Measurements from ENCODE around the gene SLC25A40. TPM values are rescaled to one million over a fixed set of nuclear protein-coding genes. Genes with fewer than 3 reads are reported as not detected.

Gene SLC25A40
- polyA plus RNA-seq, 10 donors: 9.8 to 21.9 (median 15.6) TPM

GRCh38 chr7:87797798-87798403, 78.3 kb downstream of the SLC25A40 start:
- peak; percentile 23 to 56 (median 32) for DNase-seq

GRCh38 chr7:87797395-87797794, 78.8 kb downstream of the SLC25A40 start:
- DNase-seq: no peak

GRCh38 chr7:87785368-87785995, 90.7 kb downstream of the SLC25A40 start:
- DNase-seq: no peak

- no peak for DNase-seq
These were observed 91.7 kb downstream of the SLC25A40 start for GRCh38 chr7:87784424-87784823.

Other genes with a start within 250 kb of the SLC25A40 start
- under 1 TPM; 0.12 to 0.95 (median 0.21) TPM for gene RUNDC3B, start 248.0 kb downstream of the SLC25A40 start, polyA plus RNA-seq (ENCODE audit: insufficient read length in 10 of 10)
- 10 to 100 TPM in 9 of 10 donors, 1 to 10 TPM in 1; 7.9 to 17.6 (median 13.2) TPM for gene DBF4, start 133 bp upstream of the SLC25A40 start, polyA plus RNA-seq (ENCODE audit: insufficient read length in 10 of 10)
- gene ADAM22, start 57.9 kb upstream of the SLC25A40 start, polyA plus RNA-seq (ENCODE audit: insufficient read length in 10 of 10): 10 to 100 TPM in 7 of 10 donors, 1 to 10 TPM in 3; 7.6 to 44.9 (median 10.2) TPM